Omental fat pad (tissue), 4 donors: Measurements from ENCODE around the gene CABLES1. TPM values are rescaled to one million over a fixed set of nuclear protein-coding genes. Genes with fewer than 3 reads are reported as not detected.

Source experiments
- ATAC-seq: fragments of 150-250 bp; one replicate; pipeline ENCODE4 v1.9.1; 2016; ENCODE audit warnings: mild to moderate bottlenecking, moderate library complexity; ENCODE audit not compliant: low FRiP score
- DNase-seq: peaks from one replicate; pipeline ENCODE4 v3.0.0-alpha.2; 2019; ENCODE audit warnings: low spot score
- total RNA-seq, 4 donors: library from RNA; depleted of rRNA; stranded (reverse); fragments of >200 nt; gene quantifications; one replicate each; pipeline ENCODE4 v1.1.0, GENCODE V29; 2016
- TF ChIP-seq, protein P1 (sequence below), 3 donors: fragments of 450-650 bp; IDR thresholded peaks; one replicate each; pipeline ENCODE4 v1.5.1; 2016 to 2017; ENCODE audit warnings: antibody characterized with exemption in 3 of 3, mild to moderate bottlenecking in 3 of 3, moderate library complexity in 2 of 3

Gene CABLES1
- total RNA-seq, 4 donors from 2014 or later: 24.4 to 95.9 (median 30.4) TPM

DNA sequence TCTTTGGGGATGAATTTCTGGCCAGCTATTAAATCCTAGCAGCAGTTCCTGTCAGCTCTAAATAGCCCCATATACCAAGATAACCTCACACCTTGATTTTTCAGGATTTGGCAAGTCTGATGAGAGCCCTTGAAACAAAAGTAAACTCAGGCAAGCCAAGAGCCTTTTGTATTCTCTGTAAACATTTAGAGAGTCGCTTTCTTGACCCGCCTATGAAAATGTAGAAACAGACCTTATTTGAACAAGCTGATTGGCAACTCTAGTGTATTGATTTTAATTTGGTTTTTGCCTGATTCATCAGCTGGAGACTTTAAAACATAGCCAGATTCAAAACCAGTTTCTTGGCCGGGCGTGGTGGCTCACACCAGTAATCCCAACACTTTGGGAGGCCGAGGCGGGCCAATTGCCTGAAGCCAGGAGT is 43.4 kb downstream of the CABLES1 start:
- ATAC-seq (no peak), DNase-seq (no peak)
- TF ChIP-seq, protein P1, sequence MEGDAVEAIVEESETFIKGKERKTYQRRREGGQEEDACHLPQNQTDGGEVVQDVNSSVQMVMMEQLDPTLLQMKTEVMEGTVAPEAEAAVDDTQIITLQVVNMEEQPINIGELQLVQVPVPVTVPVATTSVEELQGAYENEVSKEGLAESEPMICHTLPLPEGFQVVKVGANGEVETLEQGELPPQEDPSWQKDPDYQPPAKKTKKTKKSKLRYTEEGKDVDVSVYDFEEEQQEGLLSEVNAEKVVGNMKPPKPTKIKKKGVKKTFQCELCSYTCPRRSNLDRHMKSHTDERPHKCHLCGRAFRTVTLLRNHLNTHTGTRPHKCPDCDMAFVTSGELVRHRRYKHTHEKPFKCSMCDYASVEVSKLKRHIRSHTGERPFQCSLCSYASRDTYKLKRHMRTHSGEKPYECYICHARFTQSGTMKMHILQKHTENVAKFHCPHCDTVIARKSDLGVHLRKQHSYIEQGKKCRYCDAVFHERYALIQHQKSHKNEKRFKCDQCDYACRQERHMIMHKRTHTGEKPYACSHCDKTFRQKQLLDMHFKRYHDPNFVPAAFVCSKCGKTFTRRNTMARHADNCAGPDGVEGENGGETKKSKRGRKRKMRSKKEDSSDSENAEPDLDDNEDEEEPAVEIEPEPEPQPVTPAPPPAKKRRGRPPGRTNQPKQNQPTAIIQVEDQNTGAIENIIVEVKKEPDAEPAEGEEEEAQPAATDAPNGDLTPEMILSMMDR (IDR thresholded peaks at IDR 0.05): no peak

DNA sequence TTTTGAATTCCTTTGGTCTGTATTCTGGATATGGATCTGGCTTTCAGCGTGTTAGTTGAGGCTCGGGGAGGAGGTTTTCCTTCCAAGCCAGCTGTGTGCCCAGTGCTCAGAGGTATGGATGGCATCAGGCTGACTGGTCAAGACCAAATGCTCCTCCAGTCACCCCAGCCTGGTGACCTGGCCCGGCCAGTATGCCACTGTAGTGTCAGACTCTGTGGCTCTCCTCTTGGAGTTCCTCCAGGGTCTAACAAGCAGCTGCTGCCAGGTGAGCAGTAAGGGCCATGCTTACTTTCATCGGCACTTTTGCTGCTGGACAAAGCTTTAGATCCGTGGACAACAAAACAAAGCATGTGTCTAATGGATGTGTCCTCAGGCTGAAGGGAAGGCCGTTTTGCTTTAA is 44.1 kb downstream of the CABLES1 start:
- TF ChIP-seq, protein P1 (IDR thresholded peaks at IDR 0.05): no peak
- no peak for ATAC-seq
- no peak for DNase-seq

DNA sequence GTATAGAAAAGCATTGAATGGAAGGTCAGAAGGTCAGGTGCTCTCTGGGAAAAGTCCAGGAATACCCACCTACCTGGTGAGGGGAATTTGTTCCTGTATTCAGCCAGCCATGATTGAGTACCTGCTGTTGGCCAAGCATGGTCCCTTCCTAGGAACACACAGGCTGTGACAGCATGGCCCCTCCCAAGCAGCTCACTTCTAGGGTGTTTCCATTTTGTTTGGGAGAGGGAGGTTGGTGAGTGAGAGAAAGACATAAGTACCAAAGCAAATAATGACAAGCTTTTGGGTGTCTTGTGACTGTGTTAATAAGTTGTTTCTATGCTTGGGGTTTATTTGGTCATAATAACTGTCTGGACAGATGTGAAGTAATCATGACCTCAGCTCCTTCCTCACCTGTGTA is 46.3 kb downstream of the CABLES1 start:
- no peak for ATAC-seq
- TF ChIP-seq, protein P1 (IDR thresholded peaks at IDR 0.05): no peak
- DNase-seq: no peak

DNA sequence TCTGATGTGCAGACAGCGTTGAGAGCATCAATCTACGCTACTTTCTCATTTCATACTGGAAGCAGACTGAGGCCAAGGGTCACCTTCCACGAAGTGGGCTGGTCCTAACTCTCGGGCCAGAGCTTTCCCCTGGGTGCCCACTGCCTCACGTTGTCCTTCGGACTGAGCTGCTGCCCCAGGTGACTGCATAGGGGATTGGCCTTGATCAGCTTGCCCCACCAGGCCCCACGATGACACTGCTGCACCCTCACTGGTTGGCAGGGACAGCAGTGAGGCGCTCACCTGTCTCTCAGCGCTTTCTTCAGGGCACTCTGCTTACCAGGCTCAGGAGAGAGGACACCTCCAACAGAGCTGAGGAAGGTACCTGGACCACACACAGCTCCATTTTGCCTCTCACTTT is 47.3 kb downstream of the CABLES1 start:
- no peak for ATAC-seq
- no peak for DNase-seq
- TF ChIP-seq, protein P1 (IDR thresholded peaks at IDR 0.05): no peak

DNA sequence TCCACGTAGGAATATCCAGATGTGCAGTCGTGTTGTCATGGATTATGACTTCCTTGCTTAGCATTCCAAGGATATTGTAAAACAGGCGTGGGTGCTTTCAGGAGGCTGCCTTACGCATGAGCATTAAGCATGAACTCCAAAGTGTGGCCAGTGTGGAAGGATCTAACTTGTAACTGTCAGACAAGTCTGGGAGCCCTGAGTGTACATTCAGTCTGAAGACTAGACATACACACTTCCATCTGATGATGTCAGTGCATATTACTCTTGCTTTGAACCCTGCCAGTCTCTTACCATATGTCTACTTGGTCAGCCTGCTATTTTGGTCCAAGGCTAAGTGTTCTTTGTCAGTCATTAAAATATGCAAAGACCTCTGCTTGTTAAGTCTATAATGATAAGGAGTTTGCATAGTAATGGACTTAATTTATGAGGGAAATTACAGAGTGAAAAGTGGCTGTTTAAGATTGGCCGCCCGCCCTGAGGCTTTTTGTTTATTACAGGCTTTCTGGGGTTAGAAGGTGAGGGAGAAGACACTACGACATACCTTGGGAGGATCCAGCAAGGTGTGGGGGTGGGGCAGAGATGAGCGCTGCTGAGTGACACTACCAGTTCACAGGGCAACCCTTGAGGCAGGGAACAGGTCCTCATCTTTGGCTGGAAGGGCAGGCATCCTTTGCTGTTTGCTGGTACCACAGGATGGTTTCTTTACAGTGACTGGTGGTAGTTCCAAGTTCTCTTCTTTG is 48.3 kb downstream of the CABLES1 start:
- no peak for DNase-seq
- no peak for ATAC-seq
- TF ChIP-seq, protein P1 (IDR thresholded peaks at IDR 0.05): no peak

DNA sequence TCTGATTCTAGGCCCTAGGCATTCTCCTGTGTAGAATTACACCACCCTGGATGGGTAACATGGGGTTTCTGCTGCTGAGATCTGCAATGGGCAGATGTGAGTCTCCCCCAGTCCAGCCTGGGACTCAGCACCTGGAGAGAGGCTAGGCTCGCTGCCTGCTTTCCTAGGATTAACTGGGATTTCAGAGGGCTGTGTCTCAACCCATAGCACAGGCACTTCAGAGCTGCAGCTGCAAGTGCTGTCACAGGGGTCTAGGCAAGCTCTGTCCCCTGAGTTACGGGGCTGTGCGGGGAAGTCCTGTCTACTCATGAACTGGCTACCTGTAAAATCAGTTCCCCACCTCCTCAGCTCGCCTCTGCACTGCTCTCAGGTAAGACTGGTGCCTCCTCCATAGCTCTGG is 51.5 kb downstream of the CABLES1 start:
- DNase-seq (no peak), ATAC-seq (no peak)
- TF ChIP-seq, protein P1 (IDR thresholded peaks at IDR 0.05): no peak

DNA sequence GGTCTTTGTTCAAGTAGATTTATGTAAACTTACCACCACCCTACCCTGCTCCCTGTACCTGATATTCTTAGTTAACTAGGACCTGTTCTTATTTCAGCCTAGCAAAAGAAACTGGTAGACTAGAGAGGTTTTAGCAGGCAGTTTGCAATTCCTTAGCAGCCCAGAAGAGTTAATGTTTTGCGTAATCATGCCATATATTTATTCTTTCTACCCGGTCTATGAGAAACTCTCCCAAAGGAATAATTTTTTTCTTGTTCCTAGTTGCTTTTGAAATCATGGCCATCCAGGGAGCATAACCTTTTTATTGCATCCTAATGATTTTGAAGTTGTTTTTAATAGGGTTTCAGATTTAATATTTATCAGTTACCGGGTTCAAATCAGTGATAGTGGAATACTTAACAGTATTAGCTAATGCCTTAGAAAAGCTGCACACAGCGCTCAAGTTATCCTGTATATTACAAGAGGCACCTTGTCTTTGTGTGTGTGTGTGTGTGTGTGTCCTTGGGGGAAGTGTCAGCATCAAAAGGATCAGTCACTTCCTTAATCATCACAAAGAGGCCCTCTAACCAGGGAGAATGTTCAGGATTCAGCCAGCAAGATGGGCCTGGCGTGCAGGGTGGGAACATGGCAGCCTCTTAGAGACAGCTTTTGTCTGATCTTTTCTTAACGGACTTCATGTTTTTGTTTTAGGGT is 52.9 kb downstream of the CABLES1 start:
- no peak for ATAC-seq
- no peak for DNase-seq
- TF ChIP-seq, protein P1 (IDR thresholded peaks at IDR 0.05): no peak
